Myometrial cell (primary cell): ENCODE measurements around the gene SH3BP2. TPM values are rescaled to one million over a fixed set of nuclear protein-coding genes. Genes with fewer than 3 reads are reported as not detected.

Source experiments
- total RNA-seq: library from RNA; depleted of rRNA; stranded (reverse); fragments of >200 nt; gene quantifications from 2 replicates; pipeline ENCODE4 v1.2.3, GENCODE V29; 2015

The SH3BP2 gene, protein sequence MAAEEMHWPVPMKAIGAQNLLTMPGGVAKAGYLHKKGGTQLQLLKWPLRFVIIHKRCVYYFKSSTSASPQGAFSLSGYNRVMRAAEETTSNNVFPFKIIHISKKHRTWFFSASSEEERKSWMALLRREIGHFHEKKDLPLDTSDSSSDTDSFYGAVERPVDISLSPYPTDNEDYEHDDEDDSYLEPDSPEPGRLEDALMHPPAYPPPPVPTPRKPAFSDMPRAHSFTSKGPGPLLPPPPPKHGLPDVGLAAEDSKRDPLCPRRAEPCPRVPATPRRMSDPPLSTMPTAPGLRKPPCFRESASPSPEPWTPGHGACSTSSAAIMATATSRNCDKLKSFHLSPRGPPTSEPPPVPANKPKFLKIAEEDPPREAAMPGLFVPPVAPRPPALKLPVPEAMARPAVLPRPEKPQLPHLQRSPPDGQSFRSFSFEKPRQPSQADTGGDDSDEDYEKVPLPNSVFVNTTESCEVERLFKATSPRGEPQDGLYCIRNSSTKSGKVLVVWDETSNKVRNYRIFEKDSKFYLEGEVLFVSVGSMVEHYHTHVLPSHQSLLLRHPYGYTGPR
- total RNA-seq = 18.4 and 23.4 TPM in 2 replicates

DNA sequence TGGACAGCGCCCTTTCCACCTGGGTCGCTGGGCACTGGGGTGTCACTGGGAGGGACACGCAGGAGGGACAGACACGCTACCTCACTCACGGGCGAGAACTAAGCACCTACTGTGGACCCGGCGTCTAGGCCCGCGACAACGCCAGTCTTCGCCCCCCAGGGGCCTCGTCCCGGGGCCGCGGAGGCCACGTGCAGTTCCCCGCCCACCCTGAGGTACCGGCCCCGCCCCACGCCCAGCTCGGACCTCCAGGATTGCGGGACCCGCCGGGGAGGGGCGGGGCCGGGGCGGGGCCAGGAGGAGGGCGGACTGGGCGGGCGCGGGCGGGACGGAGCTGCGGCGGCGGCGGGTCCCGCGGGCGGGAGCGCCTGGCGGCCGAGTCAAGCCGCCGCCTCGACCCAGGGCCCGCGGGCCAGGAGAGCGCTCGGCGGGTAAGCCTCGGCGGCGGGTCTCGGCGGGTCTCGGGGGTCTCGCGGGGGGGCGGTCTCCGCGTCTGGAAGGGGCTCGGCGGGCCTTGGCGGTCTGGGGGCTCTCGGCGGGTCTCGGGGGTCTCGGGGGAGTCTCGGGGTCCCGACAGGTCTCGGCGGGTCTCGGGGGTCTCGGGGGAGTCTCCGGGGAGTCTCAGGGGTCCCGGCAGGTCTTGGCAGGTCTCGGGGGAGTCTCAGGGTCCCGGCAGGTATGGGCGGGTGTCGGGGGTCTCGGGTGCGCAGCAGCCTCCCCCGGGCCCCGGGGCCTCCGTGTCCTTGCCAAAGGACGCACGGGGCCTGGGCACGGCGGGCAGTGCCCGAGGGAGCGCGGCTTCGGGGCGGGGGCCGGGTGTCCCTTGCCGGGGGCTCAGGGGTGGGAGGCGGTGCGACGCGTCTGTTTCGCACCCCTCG, at the start of gene SH3BP2:
Gene SH3BP2, plus strand, starts transcription at position 375 of the 875 bp plus-strand sequence. CDS start 27,533 bp downstream, outside the sequence.

DNA sequence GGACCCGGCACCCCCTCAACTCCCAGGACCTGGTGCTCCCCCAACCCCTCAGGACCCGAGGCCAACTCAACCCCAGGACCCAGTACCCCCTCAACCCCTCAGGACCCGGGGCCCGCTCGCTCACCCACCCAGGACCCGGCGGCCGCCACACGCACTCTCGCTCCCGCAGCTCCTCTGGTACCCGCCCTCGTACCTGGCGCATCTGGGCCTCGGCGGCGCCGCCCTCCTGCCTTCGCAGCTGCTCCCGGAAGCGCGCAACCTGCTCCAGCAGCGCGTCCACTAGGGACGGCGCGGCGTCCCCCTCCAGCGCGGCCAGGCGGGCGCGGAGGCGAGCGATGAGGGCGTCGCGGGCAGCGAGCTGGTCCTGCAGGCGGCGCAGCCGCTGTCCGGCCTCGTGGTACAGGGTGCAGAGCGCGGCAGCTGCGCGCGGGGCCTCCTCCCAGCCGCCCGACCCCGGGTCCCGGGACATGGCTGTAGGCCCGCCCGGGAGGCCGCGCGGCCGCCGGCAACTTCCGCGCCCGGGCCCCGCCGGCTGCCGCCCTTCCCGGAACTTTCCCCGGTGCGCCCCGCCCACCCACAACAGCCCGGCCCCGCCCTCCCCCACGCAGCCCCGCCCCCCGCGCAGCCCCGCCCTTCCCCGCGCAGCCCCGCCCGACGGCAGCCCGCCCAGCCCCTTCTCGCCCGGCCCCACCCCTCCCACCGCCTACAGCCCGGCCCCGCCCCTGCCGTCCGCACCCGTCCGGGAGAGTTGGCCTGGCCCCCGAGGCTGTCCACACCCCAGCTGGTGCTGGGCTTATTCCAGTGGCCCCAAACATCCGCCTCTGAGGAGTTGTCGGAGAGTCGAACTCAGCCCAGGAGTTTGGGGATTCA, 36.8 kb upstream of the SH3BP2 start, which contains the start of gene TNIP2:
Gene TNIP2, minus strand, starts transcription at position 516 of the 870 bp plus-strand sequence. Its CDS starts 47 bp downstream, at position 469.

DNA sequence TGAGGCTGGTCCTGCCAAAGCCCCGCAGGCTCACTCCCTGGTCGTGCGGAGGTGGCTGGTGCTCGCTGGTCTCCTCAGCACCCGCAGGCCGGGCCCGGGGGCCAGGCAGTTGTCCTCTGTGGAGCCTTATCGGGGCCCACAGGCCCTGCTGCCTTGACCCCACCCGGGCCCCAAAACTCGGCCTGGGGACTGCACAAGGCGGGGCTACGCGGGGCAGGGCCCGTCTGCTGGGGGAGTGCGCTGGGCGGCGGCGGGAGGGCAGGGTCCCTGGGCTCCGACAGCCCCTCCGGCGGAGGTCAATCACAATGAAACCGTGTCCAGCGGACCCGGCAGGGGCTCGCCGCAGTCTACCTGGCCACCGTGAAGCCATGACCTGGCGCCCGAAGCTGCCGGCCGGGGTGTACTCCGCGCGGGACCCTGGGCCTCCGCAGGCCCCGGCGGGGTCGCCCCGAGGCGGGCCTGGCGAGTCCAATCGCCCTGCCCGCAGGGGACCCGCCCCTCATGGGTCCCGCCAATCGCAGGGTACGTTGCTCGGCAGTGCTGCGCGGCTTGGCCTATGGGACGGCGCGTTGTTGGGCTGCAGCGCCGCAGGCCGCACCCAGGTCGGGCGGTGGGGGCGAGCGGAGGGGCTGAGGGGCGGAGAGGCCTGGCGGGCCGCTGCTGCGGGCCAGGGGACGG, 50.5 kb downstream of the SH3BP2 start, which contains the start of gene ADD1:
Gene ADD1, plus strand, starts transcription at position 582 of the 678 bp plus-strand sequence. CDS start 32,072 bp downstream, outside the sequence.

Other genes starting within 250 kb of the SH3BP2 start
- 57.4 and 81.0 TPM in 2 replicates for gene TNIP2, start 36.7 kb upstream of the SH3BP2 start, total RNA-seq
- 163 and 166 TPM in 2 replicates for gene ADD1, start 50.8 kb downstream of the SH3BP2 start, total RNA-seq
- gene NOP14, start 170.3 kb downstream of the SH3BP2 start, total RNA-seq = 20.5 and 21.1 TPM in 2 replicates
- gene GRK4, start 170.5 kb downstream of the SH3BP2 start, total RNA-seq = 1.7 and 2.5 TPM in 2 replicates